Activated CD8-positive, alpha-beta memory T cell treated with anti-CD3 and anti-CD28 coated beads, Interleukin-2, amount 50 U/mL, for 1 hour (primary cell): ENCODE results near the gene CACYBP.

ENCODE experiments used
- DNase-seq: peaks from one replicate; pipeline ENCODE4 v3.0.0-alpha.2; 2020; ENCODE audit errors: extremely low read depth

The CACYBP gene, protein sequence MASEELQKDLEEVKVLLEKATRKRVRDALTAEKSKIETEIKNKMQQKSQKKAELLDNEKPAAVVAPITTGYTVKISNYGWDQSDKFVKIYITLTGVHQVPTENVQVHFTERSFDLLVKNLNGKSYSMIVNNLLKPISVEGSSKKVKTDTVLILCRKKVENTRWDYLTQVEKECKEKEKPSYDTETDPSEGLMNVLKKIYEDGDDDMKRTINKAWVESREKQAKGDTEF

GRCh38 chr1:174999936-175000696, at the start of gene CACYBP:
CACYBP (plus strand) TSS chr1:174999947; CDS start chr1:175000181, 234 bp downstream.
- no peak for DNase-seq

DNA sequence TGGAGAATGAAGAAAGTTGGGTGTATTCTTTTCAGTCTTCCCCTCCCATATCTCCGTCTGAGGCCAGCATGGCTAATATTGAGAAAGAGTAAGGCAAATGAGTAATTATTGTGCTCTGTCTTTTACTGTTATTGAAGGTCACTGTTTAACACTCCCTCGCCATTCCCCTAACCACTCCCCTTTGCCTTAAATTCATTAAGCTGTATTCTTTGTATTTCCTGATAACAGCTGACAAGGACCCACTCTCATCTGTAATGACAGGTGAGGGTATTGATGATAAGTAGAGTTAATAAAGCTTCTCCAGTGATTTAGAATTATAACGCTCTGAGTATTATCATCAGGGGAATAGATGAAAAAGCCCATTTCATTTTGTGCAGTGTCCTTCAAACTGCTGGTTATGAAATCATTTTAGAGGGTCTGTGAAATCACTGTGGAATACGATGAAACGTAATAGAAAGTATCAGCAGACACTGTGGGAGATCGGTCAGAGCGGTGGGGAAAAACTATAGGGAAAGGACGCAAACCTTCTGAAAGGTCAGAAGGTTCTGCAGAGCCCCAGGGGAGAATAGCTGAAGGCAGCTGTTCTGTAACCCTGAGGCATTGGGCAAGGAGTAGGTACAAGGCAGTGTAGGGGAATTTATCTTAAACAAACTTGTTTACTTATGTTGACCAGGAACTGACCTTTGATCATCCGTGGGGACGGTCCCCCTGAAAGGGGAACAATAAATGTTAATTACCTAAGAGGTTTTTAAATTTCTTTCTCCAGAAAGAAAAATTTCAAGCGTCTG, 46.3 kb upstream of the CACYBP start:
- no peak for DNase-seq

GRCh38 chr1:174954073-174954460, 45.7 kb upstream of the CACYBP start:
- DNase-seq, result no peak

DNA sequence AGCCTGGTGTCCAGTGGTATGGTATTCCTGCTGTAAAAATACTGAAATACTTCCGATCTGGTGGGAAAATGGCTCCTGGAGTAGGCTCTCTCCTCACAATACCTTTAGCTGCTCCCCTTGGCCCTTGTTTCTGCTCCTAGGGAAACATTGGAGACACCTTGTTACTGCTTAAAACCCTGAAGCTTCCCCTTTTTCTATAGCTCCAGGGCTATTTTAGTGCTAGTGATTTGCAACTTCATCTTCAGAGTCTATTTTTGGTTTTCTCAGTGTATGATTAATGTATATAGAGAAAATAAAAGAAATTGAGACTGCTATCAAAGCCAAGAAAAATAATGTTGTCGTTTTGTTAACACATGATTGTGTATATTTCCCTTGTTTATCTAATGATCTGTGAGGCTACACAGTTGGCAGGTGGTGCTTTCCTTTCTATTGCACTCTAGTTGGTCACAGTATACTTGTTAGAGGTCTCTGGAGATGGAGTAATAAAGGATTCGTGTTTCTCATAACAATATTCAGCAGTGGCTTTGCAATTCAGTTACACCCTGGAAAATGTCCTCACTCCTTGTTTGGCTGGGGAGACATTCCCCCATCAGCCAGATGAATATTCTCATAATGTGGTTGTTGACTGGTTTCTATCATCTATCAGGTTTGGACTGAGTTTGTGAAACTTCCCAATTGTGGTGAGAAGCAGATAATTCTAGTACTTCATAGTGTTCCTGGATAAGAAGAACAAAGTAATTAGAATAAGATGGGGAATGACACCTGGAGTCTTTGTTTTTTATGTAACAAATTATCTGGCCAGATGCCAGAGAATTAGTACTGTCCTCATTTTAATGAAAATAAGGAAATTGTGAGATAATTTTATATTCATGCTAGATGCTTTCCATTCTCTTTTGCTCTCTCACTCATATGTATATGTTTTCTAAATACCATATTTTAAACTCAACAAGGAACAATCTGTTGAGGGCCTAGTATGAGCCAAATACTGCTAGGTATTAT, 44.8 kb upstream of the CACYBP start:
- no peak for DNase-seq

GRCh38 chr1:174956086-174956485, 43.7 kb upstream of the CACYBP start:
- DNase-seq, result no peak

DNA sequence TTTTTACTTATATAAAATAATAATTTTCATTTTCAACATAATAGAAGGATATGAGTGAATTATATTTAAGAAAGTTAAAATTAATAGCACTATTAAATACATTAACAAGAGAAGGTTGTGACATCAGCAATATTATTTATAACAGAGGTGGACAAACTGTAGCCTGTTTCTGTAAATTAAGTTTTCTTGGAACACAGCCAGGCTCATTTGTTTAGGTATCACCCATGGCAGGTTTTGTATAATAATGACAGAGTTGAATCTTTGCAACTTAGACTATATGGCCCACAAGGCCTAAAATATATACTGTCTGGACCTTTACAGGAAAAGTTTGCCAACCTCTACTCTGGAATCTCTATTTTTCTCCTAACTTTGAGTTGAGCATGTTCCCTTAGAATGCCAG, 42.8 kb upstream of the CACYBP start:
- no peak for DNase-seq

DNA sequence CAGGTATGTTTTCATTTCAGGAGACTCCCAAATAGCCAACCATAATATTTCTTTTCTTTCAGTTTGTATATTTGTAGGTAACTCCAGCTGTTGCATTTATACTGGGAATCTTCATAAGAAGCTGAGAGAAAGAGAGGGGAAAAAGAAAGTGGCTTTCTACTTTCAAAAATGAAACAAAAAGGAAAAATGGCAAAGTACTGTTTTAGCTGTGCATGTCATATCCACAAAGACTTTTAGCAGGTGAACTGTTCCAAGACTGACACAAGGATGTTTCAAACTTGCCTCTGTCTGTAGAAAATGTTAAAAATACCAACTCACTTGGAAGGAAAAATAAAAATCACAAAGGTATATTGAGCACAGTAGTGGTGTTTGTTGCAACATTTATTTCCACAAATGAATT, 41.9 kb upstream of the CACYBP start:
- no peak for DNase-seq

- DNase-seq, result no peak
Observed at GRCh38 chr1:174958396-174958795, 41.4 kb upstream of the CACYBP start.

DNA sequence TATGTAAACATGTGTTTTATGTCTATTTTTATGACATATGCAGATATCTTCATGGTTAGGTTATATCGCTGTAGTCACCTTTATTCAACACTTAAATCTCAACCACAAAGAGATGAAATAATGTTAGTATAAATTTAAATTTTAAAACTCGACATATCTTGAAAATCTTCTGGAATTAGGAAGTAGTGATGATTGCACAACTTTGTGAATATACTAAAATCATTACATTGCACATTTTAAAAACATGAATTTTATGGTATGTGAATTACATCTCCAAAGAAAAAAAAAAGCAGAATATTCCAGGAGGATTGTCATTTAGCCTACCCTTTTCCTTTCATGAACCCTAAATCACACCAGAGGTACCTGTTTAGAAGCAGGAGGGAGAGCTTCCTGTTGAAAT, 39.4 kb upstream of the CACYBP start:
- no peak for DNase-seq

- no peak for DNase-seq
Observed at GRCh38 chr1:174963529-174964125, 36.1 kb upstream of the CACYBP start.

DNA sequence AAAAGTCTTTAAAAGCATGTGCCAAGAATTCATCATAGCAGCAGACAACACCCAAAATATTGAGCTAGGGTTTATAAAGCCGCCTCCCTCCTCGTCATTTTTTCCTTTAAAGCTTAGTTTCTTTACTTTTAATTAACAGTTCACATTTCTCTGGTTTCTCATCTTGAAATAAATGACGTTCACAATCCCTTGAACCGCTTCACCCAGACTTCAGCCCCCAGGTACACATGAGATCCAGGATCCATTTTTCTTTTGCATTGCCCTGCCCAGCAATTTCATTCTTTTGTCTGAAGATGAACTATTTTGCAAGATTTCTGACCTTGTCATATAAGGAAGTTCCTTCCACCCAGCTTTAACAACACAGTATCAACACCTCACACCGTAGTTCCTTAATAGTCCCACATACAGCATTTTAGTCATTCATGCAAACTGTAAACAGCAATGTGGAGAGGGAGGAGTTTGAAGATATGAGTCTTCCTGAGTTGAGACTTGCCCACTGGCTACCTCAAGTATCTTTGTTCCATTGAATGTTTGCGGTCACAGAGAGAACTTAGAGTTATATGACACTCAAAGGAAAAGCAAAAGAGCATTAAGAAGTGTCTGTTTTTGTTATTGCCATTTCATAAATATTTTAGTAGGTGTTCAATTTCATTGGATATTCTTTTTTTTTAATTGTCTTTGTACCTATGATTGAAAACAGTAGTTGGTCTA, 35.3 kb upstream of the CACYBP start:
- DNase-seq, result no peak

DNA sequence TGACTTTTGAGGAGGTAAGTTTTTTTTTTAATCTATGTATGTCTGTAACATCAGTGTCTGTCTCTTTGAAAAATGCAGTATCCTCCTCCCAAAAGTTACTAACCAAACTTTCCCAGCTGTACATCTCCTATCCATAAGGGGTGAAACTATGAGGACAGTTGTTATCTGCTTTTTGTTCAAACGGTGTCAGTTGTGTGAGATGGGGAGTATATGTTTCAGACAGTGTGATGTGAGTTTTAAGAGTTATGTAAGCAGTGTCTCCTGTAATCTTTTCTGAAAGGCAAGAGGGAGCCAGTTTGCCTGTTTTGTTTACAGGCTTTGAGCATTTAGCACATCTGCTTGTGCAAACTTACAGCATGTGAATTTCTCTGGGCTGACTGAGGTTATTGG, 34.8 kb upstream of the CACYBP start:
- no peak for DNase-seq

DNA sequence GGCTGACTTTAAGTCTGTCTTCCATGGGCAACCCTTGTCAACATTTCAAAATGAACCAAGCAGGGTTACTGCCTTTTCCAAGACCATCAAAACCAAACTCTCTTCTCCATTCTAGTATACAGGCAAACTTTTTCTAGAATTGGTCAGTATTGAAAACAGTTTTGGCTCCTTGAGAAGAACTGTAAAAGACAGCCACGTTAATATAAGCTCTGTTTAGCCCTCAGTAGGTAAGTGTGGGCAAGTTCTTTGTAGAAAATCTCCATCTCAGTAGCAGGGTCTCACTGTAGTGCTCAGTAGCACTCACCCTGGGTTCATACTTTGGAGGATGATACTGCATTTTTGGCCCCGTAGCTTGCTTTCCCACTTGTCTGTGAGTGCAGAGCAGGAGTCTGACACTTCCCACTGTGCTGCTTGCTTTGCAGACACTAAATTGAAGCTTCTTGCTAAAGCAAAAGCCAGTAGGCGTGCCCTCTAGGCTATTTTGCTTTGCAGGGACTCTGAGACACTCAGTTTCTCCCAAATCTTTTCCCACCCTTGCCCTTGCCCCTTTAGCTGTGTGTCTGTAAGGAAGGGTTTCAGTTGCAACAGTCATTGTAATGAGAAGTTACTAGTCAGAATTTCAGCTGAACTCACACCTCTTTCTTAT, 34.3 kb upstream of the CACYBP start:
- DNase-seq, result no peak

GRCh38 chr1:174966008-174966572, 33.7 kb upstream of the CACYBP start:
- DNase-seq, result no peak

- no peak for DNase-seq
Observed at GRCh38 chr1:174967845-174968705, 31.7 kb upstream of the CACYBP start.

- no peak for DNase-seq
Observed at GRCh38 chr1:174968750-174969244, 30.9 kb upstream of the CACYBP start.

- no peak for DNase-seq
Observed at GRCh38 chr1:174969977-174970376, 29.8 kb upstream of the CACYBP start.

DNA sequence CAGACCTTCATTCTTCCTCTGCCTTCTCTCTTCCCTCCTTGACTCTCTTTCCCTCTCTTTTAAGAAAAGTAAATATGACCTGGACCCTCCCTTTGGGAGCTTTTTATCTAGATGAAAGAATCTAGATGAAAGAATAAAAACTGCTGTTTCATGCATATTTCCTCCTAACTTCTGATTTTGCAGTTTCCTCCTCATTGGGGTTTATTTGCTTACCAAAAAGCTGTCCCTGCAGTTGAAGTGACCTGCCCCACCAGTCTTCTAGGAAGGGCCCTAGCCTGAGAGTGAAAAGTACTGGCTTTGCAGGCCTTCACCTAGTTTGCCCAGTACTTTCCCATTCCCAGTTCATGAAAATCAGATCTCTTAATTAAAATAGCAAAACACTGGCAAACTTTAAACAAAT, 28.3 kb upstream of the CACYBP start:
- DNase-seq, result no peak
